ENCODE results near the gene CBARP.

Gene CBARP

GRCh38 chr19:1268226-1269064 is 30.6 kb upstream of the CBARP start:
- Histone ChIP-seq H3K36me3 (ENCODE audit: insufficient read depth) (peaks cover 14% of the 10 kb centered on the region; the same call in 1 of the 2 replicates), H3K27ac (no peak overlapping the region), H3K4me1 (ENCODE audit: low read depth, poor library complexity, severe bottlenecking) (peaks cover 35% of the 10 kb centered on the region), H3K9ac (no peak overlapping the region), H3K4me3 (IDR thresholded peaks at IDR 0.05; ENCODE audit: insufficient read depth, low read depth, low read length) (no peak overlapping the region), H4K20me1 (ENCODE audit: insufficient read depth) (no peaks in the 10 kb centered on the region), H2AFZ (ENCODE audit: low read depth) (peak overlapping the region; percentile 36; the same call in 1 of the 2 replicates), H3K27me3 (ENCODE audit: insufficient read depth, low read depth) (no peaks in the 10 kb centered on the region), H3K79me2 (ENCODE audit: insufficient read depth, low read depth) (peaks cover 36% of the 10 kb centered on the region), H3K4me2 (peak overlapping the region; percentile 72)
- no peak for TF ChIP-seq CTCF (conservative IDR thresholded peaks at IDR 0.05; ENCODE audit: low read depth, low read length)

- no peak overlapping the region for H3K4me3 ChIP-seq (IDR thresholded peaks at IDR 0.05; ENCODE audit: insufficient read depth, low read depth, low read length)
- 0 out of 2 replicates have a peak, but pooled peaks cover 7% of the 10 kb centered on the region for H3K36me3 ChIP-seq (ENCODE audit: insufficient read depth)
- H2AFZ ChIP-seq (ENCODE audit: low read depth) = no peak overlapping the region
- H3K4me2 ChIP-seq = peak overlapping the region; percentile 80
- no peak overlapping the region for H3K27ac ChIP-seq
- H3K27me3 ChIP-seq (ENCODE audit: insufficient read depth, low read depth) = no peaks in the 10 kb centered on the region
- peaks cover 31% of the 10 kb centered on the region for H3K79me2 ChIP-seq (ENCODE audit: insufficient read depth, low read depth)
- no peak overlapping the region for H3K9ac ChIP-seq
- no peak for TF ChIP-seq CTCF (conservative IDR thresholded peaks at IDR 0.05; ENCODE audit: low read depth, low read length)
- H4K20me1 ChIP-seq (ENCODE audit: insufficient read depth) = no peaks in the 10 kb centered on the region
- peaks cover 35% of the 10 kb centered on the region for H3K4me1 ChIP-seq (ENCODE audit: low read depth, poor library complexity, severe bottlenecking)
These were observed 29.8 kb upstream of the CBARP start for GRCh38 chr19:1267477-1268225.

- H3K79me2 ChIP-seq (ENCODE audit: insufficient read depth, low read depth) = peaks cover 25% of the 10 kb centered on the region
- no peaks in the 10 kb centered on the region for H4K20me1 ChIP-seq (ENCODE audit: insufficient read depth)
- 0 out of 2 replicates have a peak overlapping the region, but pooled peaks have one; percentile 15 for H3K27ac ChIP-seq
- H3K27me3 ChIP-seq (ENCODE audit: insufficient read depth, low read depth) = no peaks in the 10 kb centered on the region
- H3K4me2 ChIP-seq = peak overlapping the region; percentile 80
- peak overlapping the region; percentile 41; the same call in 1 of the 2 replicates for H3K9ac ChIP-seq
- no peaks in the 10 kb centered on the region for H3K36me3 ChIP-seq (ENCODE audit: insufficient read depth)
- peaks cover 41% of the 10 kb centered on the region for H3K4me1 ChIP-seq (ENCODE audit: low read depth, poor library complexity, severe bottlenecking)
- peak overlapping the region; percentile 73 for H2AFZ ChIP-seq (ENCODE audit: low read depth)
- H3K4me3 ChIP-seq (IDR thresholded peaks at IDR 0.05; ENCODE audit: insufficient read depth, low read depth, low read length) = no peak overlapping the region
- peak; percentile 92 for TF ChIP-seq CTCF (conservative IDR thresholded peaks at IDR 0.05; ENCODE audit: low read depth, low read length)
These were observed 29.2 kb upstream of the CBARP start for GRCh38 chr19:1266916-1267476.

- Histone ChIP-seq H4K20me1 (ENCODE audit: insufficient read depth) (no peaks in the 10 kb centered on the region), H3K4me3 (IDR thresholded peaks at IDR 0.05; ENCODE audit: insufficient read depth, low read depth, low read length) (no peak overlapping the region), H3K79me2 (ENCODE audit: insufficient read depth, low read depth) (peaks cover 18% of the 10 kb centered on the region), H2AFZ (ENCODE audit: low read depth) (peak overlapping the region; percentile 73), H3K36me3 (ENCODE audit: insufficient read depth) (no peaks in the 10 kb centered on the region), H3K27ac (0 out of 2 replicates have a peak overlapping the region, but pooled peaks have one; percentile 15), H3K4me2 (peak overlapping the region; percentile 80), H3K9ac (peak overlapping the region; percentile 41; the same call in 1 of the 2 replicates), H3K4me1 (ENCODE audit: low read depth, poor library complexity, severe bottlenecking) (peaks cover 45% of the 10 kb centered on the region), H3K27me3 (ENCODE audit: insufficient read depth, low read depth) (no peaks in the 10 kb centered on the region)
- no peak for TF ChIP-seq CTCF (conservative IDR thresholded peaks at IDR 0.05; ENCODE audit: low read depth, low read length)
These were observed 28.5 kb upstream of the CBARP start for GRCh38 chr19:1266129-1266915.
